Activated CD8-positive, alpha-beta memory T cell treated with anti-CD3 and anti-CD28 coated beads, Interleukin-2, amount 50 U/mL, for 24 hours (primary cell): ENCODE data around the gene CCDC152.
"Not testable (repeated sequence)": the region's sequence is repeated elsewhere in the genome, so short reads cannot be mapped to it uniquely, and the experiment has no call there.

Experiments
- DNase-seq: peaks from one replicate; pipeline ENCODE4 v3.0.0-alpha.2; 2020; ENCODE audit errors: extremely low read depth

The CCDC152 gene

GRCh38 chr5:42812620-42813019 is 56.0 kb downstream of the CCDC152 start:
- DNase-seq = no peak

GRCh38 chr5:42813533-42813932 is 56.9 kb downstream of the CCDC152 start:
- DNase-seq = no peak

- not testable (repeated sequence) for DNase-seq
Measured at GRCh38 chr5:42816546-42816945, 59.9 kb downstream of the CCDC152 start.

DNA sequence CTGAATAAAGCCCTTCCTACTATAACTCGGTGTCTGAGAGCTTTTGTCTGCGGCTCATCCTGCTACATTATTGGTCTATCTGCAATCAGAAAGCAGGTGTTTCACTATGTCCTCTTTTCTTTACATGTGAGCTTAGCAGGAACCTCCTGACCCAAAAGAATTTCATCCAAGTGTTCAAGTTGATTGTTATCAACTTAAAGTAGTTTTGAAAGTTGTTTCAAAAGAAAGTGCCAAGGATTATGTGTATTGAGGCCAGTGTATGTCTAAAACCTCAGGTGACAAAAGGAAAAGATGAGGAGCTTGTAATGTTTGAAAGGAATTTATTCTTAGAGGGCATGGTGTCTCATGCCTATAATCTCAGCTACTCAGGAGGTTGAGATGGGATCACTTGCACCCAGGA is 63.1 kb downstream of the CCDC152 start:
- no peak for DNase-seq

GRCh38 chr5:42822548-42822947 is 65.9 kb downstream of the CCDC152 start:
- DNase-seq = no peak

DNA sequence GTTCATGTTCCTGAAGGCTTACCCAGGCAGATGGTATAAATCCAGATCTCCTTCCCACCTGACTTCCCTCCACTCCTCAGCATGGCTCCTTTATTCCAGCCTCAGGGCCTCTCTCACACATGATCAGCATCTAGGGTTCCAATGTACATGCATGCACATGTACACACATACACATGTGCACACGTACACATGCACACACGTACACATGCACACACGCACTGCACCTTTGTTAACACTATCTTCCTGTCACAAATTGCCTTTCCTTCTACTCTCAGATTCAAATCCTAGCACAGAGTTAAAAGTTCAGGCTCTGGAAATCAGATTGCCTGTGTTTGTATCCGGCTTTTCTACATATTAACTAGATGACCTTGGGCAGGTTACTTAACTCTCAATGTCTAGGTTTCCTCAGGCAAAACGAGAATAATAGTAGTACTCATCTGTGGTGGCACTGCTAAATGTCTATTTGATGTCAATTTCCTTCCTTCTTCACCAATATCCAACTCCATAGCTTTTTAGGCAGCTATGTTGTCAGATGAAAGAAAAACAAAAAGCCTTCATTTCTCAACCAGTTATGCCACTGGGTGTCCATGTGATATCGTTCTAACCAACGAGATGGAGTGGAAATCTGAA is 67.8 kb downstream of the CCDC152 start:
- no peak for DNase-seq

DNA sequence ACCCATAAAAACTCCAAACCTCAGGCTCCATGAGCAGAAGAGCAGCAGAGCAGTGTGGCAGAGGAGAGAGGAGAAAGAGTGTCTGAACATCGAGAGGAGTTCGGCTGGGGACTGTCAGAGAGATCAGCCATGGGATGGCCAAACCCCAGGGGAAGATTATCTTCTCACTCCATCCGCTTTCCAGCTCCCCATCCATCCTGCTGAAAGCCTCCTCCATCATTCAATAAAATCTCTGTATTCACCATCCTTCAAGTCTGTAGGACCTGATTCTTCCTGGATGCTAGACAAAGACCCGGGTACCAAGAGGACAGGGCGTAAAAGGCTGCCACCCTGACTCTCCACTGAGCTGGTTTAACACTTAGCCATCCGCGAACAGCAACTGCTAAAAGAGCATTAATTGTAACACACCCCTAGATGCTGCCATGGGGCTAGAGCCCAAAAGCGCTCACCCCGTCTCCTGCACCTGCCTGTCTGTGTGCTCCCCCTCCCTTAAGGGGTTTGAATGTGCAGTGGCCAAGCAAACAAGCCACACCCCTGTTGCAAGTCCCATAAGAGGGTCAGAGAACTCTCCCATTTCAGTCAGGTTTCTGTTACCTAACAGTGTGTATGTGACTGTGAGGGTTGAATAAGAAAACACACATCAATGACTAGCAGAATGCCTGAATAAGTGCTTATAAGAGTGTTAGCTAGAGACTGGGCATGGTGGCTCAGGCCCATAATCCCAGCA is 69.0 kb downstream of the CCDC152 start:
- no peak for DNase-seq

DNA sequence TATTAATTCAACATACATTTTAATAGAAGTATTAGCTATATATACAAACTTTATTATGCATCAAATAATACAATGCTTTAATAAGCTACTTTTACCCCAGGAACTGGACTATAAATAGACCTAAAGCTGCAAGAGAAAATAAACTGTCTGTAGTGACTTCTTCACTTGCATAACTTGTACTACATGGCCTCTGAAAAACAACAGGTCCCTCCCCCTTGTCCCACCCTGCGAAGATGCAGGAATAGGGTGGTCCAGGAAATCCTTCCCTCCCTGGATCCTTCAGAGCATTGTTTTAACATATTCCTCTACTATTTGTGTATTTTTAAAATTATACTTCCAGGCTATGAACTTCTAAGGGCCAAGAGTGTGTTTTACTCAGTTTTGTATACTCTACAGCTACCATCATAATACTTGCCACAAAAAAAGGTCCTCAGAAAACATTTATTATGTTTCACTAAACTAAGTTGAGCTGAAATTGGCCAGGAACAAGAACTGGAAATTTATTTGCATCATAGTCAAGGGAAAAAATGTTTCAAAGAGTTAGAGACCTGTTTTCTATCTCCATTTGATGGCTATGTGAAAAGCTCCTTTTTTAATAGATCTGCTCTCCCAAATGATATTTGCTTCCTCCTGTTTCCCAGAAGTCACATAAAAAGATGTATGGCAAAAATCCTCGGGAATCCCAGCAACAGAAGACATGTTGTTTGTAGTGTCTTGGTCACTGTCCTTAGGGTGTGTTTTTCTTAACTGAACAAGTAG is 70.3 kb downstream of the CCDC152 start:
- no peak for DNase-seq

DNA sequence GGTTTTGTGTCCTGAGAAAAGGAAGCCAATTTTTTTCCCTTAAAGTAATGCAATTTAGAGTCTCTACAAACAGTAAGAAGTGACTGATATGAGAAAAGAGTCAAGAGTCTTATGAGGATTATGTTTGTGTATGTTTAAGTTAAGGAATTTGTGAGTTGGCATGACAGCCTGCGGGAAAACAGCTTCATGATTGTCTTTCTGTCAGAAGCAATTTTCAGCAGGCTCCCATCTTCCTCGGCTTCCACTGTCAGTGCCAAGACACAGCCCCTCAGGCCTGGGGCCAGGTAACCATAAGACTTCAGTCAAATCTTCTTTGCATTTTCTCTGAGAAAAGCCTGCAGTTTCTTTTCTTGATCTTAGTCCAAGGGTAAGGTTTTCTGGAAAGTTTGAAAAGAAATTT is 72.1 kb downstream of the CCDC152 start:
- DNase-seq = no peak

- no peak for DNase-seq
Measured at GRCh38 chr5:42830924-42831323, 74.3 kb downstream of the CCDC152 start.

DNA sequence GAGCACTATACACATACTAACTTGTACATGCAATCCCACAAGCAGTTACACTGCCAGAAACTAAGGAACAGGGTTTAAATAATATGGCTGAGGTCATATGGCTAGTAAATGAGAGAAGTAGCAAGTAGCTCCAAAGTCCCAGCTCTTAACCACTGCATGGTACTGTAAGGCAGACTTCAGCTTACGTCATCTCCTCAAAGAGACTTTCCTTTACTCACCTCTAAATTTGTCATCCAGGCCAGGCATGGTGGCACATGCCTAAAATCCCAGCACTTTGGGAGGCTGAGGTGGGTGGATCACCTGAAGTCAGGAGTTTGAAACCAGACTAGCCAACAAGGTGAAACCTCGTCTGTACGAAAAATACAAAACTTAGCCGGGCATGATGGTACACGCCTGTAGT is 75.4 kb downstream of the CCDC152 start:
- DNase-seq = no peak

- DNase-seq = no peak
Measured at GRCh38 chr5:42836070-42836769, 79.6 kb downstream of the CCDC152 start.

GRCh38 chr5:42837601-42838000 is 81.0 kb downstream of the CCDC152 start:
- no peak for DNase-seq

- DNase-seq = no peak
Measured at GRCh38 chr5:42839196-42839595, 82.6 kb downstream of the CCDC152 start.

DNA sequence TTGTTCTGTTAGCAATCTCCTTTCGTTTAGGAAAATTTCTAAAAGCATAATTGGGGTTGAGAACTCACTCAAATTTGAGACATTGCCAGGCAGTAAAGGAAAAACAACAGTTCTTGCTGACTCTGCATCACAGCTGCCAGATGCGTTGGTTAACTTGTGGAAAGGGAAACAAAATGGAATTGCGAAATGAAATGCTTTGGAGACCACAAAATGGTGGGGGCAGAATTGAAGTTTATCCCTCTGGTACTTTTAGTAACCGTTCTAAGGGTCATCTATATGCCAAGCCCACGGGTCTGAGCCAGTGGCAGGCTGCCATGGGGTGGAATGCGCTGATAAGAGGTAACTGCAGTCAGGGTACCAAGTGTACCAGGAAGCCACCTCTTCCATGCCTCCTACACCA is 83.7 kb downstream of the CCDC152 start:
- no peak for DNase-seq

- DNase-seq = no peak
Measured at GRCh38 chr5:42840842-42841567, 84.4 kb downstream of the CCDC152 start.

- DNase-seq = no peak
Measured at GRCh38 chr5:42842921-42843641, 86.5 kb downstream of the CCDC152 start.

- DNase-seq = no peak
Measured at GRCh38 chr5:42843675-42844292, 87.2 kb downstream of the CCDC152 start.

DNA sequence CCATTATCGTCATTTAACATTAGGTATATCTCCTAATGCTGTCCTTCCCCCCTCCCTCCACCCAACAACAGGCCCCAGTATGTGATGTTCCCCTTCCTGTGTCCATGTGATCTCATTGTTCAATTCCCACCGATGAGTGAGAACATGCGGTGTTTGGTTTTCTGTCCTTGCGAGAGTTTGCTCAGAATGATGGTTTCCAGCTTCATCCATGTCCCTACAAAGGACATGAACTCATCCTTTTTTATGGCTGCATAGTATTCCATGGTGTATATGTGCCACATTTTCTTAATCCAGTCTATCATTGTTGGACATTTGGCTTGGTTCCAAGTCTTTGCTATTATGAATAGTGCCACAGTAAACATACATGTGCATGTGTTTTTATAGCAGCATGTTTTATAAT is 87.8 kb downstream of the CCDC152 start:
- not testable (repeated sequence) for DNase-seq

DNA sequence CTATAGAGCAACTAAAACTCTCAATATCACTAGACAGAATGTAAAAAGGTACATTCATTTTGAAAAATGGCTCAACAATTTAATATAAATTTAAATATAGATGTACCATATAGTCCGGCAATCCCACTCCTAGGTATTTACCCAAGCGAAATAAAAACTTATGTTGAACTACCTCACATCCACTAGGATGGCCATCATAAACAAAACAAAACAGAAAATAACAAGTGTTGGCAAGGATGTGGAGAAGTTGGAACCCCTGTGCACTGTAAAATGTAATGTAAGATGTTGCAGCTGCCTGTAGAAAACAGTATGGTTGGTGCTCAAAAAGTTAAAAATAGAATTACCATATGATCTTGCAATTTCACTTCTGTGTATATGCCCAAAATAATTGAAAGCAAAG is 91.9 kb downstream of the CCDC152 start:
- DNase-seq = no peak
